ENCODE data around the gene DCN.

The DCN gene

DNA sequence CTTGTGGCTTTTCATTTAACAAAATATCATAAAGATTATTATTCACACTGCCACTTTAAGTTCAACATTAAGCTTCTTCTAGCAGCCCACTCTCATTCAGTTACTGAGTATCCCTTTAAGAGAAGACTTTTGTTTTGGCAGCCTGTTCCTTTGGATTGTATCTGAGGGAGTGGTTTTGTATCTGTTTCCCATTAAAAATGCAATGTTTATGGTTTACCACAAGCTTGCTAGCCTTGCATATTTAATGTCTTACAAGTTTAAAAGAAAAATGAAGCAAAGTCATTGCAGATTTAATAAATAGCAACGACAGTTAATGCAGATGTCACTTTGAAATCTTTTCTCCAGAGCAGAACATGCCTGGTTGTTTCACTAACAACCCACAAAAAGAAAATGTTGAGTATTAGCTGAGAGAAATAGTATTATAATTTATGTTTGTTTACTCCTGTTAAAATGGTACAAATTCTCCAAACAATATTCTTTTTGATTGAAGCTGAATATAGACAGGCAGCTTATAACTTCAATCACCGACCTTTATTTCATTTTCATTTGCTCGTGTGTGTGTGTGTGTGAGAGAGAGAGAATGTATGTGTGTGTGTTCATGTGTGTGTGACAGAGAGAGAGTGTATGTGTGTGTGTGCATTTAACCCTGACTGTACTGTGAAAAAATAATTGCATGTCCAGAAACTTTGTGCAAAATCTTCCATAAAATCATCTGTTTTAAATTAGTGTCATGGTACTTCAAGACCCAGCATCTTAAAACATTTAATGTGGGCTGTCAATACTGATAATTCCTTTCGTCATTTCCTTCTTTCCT, 1.8 kb downstream of the DCN start:
- no peak for TF ChIP-seq CTCF (IDR thresholded peaks at IDR 0.05; ENCODE audit: extremely low read depth, insufficient read depth, missing control alignments)
- in situ Hi-C loops (cut with MboI; ENCODE audit: low pct_unique_long_range_greater_than_20kb, low sequenced_read_pairs, unreplicated experiment) = loop anchor here (25.0 kb wide), 1 partner anchor 157 kb away; no protein-coding TSS in a partner anchor
- no peak for DNase-seq (ENCODE audit: low spot score)

DNA sequence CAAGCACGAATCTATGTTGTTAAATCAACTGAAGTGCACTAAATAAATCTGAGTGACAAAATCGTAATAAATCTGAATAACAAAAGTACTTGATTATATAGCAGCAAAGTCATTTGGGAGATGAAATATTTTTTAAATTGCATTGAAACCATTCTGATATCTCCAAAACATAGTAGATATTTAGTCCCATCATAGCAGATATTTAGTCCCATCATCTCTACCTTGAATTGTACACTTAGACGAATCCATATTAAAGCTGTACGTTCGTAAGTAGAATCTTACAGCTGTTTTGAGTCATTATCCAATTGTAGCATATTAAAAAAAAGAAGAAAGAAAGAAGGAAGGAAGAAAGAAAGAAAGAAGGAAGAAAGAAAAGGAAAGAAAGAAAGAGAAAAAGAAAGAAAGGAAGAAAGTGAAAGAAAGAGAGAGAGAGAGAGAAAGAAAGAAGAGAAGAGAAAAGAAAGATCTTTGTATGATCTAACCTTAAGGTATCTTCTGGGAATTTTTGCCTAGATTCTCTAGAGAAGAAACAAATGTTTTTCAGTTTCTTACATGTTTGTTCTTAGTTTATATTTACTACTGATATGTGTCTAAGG, 2.6 kb downstream of the DCN start:
- no peak for DNase-seq (ENCODE audit: low spot score)
- TF ChIP-seq CTCF (IDR thresholded peaks at IDR 0.05; ENCODE audit: extremely low read depth, insufficient read depth, missing control alignments) = no peak
- in situ Hi-C loops (cut with MboI; ENCODE audit: low pct_unique_long_range_greater_than_20kb, low sequenced_read_pairs, unreplicated experiment) = loop anchor here (25.0 kb wide), 1 partner anchor 157 kb away; no protein-coding TSS in a partner anchor

DNA sequence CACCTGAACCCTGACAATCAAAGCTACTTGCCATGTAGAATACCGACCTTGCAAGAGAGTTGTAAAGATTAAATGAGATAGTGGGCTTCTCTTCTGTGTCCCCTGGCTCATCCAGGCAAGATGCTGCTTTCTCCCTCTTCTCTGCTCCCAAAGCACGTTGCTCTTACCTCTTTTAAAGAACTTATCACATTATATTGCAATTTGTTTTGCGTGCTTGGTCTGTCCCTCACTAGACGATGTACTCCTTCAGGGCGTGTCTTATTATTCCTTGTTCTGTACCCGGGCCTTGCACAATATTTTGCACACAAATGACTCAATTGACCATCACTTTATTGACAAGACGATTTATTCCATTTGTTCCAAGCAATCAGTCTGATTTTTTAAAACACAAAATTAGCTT, 3.3 kb downstream of the DCN start:
- in situ Hi-C loops (cut with MboI; ENCODE audit: low pct_unique_long_range_greater_than_20kb, low sequenced_read_pairs, unreplicated experiment) = loop anchor here (25.0 kb wide), 1 partner anchor 158 kb away; no protein-coding TSS in a partner anchor
- no peak for TF ChIP-seq CTCF (IDR thresholded peaks at IDR 0.05; ENCODE audit: extremely low read depth, insufficient read depth, missing control alignments)
- no peak for DNase-seq (ENCODE audit: low spot score)

- in situ Hi-C loops (cut with MboI; ENCODE audit: low pct_unique_long_range_greater_than_20kb, low sequenced_read_pairs, unreplicated experiment) = loop anchor here (25.0 kb wide), 1 partner anchor 159 kb away; no protein-coding TSS in a partner anchor
- no peak for TF ChIP-seq CTCF (IDR thresholded peaks at IDR 0.05; ENCODE audit: extremely low read depth, insufficient read depth, missing control alignments)
Measured at GRCh38 chr12:91178781-91179180, 3.8 kb downstream of the DCN start.

GRCh38 chr12:91178139-91178561, 4.5 kb downstream of the DCN start:
- TF ChIP-seq CTCF (IDR thresholded peaks at IDR 0.05; ENCODE audit: extremely low read depth, insufficient read depth, missing control alignments) = peak; percentile 38
- in situ Hi-C loops (cut with MboI; ENCODE audit: low pct_unique_long_range_greater_than_20kb, low sequenced_read_pairs, unreplicated experiment) = loop anchor here (25.0 kb wide), 1 partner anchor 159 kb away; no protein-coding TSS in a partner anchor
- DNase-seq (ENCODE audit: low spot score) = no peak

More at GRCh38 chr12:91178781-91179180, 3.8 kb downstream of the DCN start:
- DNase-seq (ENCODE audit: low spot score) = no peak

GRCh38 chr12:91177381-91177780, 5.2 kb downstream of the DCN start:
- DNase-seq (ENCODE audit: low spot score) = no peak
- no peak for TF ChIP-seq CTCF (IDR thresholded peaks at IDR 0.05; ENCODE audit: extremely low read depth, insufficient read depth, missing control alignments)
- in situ Hi-C loops (cut with MboI; ENCODE audit: low pct_unique_long_range_greater_than_20kb, low sequenced_read_pairs, unreplicated experiment) = loop anchor here (25.0 kb wide), 1 partner anchor 160 kb away; no protein-coding TSS in a partner anchor
